NCI-H460 (cell line): ENCODE measurements around the gene DCDC1. TPM values are rescaled to one million over a fixed set of nuclear protein-coding genes. Genes with fewer than 3 reads are reported as not detected.
A peak's percentile ranks its signal among the peaks of the same experiment; 100 is the strongest.

Experiments
- DNase-seq: peaks from one replicate; pipeline ENCODE4 v3.0.0-alpha.2; 2016; ENCODE audit warnings: low read depth; ENCODE audit errors: extremely low read depth
- polyA plus RNA-seq: library from polyadenylated mRNA; depleted of rRNA; stranded (reverse); fragments of >200 nt; gene quantifications from 2 replicates; pipeline ENCODE4 v1.2.3, GENCODE V29; 2014; cell fraction: nucleus; rRNA removed
- total RNA-seq: library from RNA; depleted of rRNA; stranded (reverse); fragments of >200 nt; shearing (Covaris generic); gene quantifications from 2 replicates; pipeline ENCODE4 v1.2.3, GENCODE V29; 2014; rRNA removed

The DCDC1 gene, protein sequence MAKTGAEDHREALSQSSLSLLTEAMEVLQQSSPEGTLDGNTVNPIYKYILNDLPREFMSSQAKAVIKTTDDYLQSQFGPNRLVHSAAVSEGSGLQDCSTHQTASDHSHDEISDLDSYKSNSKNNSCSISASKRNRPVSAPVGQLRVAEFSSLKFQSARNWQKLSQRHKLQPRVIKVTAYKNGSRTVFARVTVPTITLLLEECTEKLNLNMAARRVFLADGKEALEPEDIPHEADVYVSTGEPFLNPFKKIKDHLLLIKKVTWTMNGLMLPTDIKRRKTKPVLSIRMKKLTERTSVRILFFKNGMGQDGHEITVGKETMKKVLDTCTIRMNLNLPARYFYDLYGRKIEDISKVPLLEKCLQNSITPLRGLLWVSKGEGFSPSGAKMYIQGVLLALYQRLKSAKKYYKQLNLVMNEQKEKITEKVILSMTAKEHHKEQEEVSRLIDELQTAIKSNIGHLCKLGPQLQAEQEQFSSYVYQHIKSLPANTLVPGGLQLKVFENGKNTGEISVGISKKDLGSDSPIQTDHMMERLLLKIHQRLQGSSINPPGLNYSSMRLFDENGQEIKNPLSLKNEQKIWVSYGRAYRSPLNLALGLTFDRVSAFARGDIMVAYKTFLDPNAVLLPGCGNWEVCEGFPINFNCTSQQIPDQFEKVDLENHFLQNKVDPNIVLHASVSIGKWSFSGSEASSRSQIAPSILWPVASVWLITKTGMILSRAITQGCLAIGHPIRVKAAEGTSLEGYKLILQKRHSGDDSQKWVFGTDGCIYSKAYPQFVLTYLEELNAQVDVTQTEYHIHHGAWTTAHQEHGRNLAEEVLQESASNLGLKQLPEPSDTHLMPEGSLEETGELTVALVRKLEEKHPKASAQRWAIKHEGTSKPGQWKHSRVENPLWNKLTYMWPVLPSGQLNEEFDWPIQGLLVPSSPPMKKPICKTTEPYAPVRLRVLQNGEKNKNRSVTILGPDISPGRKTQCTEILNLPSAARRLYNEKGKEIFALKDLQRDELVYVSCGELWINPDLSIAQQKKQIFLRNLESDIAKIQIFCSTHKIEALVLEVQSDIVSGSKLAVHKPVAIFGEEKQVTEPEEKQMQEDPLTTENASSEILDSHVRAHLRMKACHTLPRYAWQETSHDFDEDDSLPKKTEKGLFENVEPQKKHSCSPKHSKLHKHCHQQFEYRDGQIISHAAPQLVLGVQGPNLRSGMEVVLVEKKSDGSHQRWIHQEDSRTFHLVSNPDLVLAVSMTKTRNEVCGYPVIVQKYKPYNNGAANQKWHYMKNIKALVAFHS (N-terminal part only)
- total RNA-seq, result 0.05 TPM in 1 of 2 replicates, not detected in the other
- polyA plus RNA-seq, result not detected in 2 replicates

DNA sequence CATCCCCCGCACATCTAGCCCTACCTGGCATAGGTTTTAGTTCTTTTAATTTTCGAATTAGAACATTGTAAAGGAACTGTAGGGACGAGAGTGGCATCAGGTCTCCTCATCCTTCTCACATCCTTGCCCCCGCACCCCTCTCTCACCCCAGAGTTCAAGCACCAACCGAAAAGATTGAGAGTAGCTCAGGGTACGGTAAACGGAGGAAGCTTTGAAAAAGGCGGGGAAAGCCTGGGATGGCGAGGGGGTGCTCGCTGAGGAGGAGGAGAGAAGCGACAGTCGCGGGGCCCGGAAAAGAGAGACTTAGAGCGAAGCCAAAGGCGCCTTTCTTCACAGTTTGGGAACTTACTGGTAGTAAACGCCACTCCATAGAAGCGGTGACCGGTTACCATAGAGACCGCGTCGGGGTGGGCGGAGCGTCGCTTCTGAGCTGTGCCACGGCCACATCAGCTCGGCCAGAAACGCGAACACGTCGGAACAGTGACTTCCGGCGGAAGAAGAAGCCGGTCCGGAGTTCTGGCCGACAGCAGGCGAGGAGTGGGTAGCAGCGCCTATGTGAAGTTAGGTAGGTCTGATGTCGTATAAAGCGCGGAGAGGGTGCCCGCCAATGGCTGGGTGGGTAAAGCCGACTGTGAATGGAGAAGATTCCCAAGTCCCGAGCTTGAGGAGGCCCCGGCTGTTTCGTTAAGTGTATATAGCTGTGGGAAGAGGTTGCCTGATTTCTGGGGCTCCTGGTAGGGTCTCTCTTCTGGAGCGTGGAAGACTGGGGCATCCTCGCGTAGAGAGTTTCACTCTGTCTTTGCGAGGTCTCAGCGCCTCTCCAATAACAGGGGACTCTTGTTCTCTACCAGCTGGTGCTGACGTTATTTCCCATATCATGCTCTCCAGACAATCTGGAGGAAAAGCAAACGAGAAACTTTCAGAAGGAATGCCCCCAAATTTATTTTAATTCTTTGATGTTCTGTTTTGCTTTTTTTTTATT, at the start of gene DCDC1, which contains the start of gene DNAJC24:
TSS of gene DCDC1 (minus strand) at position 392 of the 982 bp plus-strand sequence. CDS start 41,459 bp downstream, outside the sequence.
TSS of gene DNAJC24 (plus strand) at position 513 of the 982 bp plus-strand sequence. CDS start 889 bp downstream, outside the sequence.
- peak; percentile 83 for DNase-seq

DNA sequence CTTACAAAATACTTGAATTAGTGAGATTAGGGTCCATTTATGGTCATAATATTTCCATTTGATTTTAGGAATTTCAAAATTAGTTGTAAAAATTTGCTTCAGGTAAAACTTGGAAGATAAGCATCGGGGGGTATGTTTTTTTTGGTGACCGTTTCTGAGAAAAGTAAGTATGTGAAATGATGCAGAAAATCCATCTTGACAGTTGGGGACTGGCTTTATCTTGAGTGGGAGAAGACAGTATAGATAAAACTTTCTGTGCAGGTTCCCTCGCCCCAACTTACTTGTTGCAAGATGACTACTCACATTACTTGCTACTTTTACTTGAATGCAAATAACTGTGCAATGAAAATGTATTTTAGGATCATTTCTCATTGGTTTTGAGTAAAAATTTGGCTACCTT, 49.6 kb upstream of the DCDC1 start:
- no peak for DNase-seq

DNA sequence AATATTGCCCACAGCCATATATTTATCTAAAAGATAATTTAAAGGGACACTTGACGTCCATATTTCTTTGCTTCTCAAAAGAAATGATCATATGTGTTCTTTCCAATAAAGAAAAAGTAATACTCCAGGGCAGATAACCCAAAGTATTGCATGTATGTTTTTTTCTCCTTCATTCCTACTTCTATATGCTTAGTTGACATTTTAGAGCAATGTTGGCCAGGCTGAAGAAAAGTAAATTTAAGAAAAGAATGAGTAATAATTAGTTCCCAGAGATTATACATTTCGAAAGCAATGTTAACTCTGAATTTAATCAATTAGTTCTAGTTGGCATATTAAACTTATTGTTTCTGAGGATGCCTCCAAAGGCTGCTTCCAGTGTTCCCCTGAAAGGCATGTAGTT, 48.3 kb upstream of the DCDC1 start:
- DNase-seq, result no peak

DNA sequence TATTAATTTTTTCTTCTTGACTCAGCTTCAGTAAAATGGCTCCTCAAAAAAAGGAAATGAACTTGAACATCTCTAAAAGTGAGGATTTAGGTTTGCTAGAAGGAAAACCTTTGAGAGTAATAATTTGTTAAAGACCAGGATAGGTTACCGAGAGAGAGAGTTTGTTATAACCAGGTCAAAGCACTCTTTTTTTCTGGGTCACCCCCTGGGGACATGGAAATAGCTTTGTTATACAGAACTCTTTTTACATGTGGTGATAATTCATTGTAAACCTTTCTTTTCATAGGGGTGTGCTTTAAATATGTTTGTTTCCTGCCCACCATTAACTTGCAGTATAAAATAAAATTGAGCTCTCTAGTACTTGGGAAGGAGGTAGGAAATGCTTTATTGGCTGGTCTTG, 47.8 kb upstream of the DCDC1 start:
- no peak for DNase-seq

DNA sequence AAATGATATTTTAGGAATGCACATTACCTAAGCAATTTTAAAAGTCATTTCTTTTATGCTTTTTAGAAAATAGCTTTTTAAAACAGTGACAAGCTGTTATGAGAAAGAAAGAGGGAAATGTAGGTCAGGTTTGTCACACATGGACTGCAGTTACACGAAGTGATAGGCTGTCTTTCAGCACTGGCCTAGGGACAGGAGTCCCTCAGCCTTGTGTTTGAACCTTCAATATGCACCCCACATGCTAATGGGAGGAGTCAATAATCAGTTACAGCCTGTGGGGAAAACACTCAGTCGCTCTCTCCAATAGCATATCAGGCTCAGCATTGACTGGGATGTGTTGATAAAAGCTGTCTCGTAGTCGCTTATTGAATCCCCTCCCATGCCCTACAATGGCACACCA, 45.9 kb upstream of the DCDC1 start:
- no peak for DNase-seq

DNA sequence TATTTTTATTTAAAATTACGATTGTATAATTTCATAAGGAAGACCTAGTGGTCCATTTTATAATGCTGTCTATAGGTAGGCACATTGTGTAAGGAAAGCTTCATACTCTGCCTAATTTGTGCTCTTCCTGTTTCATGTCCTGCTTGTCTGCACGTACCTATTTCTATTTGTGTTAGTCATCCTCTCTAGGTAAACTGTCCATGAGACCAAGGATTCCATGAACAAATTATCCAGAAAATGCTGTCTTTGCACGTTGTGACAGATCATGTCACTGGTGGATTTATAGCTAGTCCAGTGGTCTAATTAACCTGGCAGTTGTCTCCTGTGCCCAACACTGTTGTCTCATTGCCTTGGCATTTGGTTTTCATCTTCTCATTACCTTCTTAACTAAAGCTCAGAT, 44.8 kb upstream of the DCDC1 start:
- no peak for DNase-seq

DNA sequence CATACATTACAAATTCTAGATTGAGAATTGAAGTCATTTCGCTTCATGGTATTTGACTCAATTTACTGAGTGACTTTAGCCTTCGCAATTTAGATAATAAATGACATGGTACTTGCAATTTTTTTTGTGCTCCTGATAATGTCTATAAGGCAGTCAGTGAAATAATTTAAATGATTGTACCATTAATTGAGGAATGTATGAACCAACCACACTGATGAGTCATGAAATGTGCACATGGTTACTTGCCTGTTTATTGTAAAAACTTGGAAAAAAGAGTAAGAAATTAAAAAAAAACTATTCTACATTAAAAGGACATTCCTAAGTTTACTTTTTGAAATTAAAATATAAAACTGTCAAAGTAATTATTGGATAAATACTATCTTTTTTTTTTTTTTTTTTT, 43.4 kb upstream of the DCDC1 start:
- no peak for DNase-seq

DNA sequence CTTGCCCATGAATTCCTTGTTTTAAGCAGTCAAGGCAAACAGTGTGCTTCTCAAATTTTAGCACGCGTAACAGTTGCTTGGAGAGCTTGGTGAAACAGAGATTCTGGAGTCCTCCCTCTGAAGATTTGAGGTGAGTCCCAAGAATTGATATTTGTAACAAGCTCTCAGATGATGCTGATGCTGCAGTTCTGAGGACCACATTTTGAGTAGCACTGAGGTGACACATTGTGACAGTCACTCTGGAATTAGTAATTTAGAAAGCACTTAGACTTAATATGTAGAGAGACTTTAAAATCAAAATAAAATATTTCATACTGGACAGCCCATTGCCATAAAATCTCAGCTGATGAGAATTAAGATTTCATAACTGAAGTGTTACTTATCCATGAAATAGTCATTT, 38.7 kb upstream of the DCDC1 start:
- DNase-seq, result no peak

DNA sequence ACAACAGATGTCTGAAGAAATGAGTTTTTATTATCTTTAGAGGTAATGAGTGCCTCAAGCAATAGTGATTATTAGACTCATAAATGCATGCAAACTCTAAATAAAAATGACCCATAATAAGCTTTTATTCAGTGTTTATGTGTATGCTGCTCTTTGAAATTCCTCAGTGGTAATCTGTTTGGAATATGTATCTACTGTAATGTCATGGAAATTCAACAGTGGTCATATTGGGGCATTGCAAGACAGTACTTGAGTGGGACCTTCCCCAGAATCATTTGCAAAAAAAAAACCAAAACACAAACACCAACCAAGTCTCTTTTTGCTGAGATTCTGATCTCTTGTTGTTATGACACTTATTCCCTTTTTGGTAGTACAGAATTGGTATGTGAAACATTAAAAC, 35.1 kb upstream of the DCDC1 start:
- DNase-seq, result no peak

DNA sequence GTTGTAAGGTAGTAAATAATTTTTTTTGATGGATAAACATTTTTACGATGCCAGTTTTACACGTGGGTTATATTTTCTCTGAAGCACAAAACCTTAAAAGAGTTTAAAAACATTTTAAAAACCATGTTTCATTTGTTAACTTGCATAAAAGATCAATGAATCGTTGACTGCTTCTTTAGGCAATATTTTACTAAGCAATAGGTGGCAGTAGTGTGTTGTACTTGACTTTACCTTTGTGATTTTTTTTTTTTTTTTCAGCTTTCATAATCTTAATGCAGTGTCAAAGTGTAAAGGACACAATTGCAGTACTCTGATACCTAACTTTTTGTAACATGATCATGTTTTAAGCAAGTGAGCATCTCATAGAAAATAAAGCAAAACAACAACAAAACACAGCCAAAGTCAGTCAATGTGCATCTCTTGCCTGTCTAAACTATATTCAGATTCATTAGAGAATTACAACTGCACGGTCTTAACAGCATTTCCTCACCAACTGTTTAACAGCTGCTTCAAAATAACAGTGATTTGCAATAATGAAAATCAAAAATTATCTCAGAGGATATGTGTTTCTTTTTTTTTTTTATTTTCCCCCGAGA, 27.8 kb upstream of the DCDC1 start:
- peak; percentile 13 for DNase-seq

DNA sequence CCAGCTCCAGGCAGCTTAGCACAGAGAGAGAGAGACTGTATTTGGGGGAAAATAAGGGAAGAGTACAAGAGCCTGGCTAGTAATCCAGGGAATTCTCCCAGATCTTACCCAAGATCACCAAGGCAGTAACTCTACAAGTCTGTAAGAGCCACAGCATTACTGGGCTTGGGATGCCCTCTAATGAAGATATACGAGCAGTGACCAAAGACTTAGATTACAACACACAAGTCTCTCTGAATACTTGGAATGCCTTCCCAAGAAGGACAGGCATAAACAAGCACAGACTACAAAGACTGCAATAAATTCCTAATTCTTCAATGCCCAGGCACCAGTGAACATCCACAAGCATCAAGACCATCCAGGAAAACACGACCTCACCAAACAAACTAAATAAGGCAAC, 17.8 kb upstream of the DCDC1 start:
- no peak for DNase-seq

DNA sequence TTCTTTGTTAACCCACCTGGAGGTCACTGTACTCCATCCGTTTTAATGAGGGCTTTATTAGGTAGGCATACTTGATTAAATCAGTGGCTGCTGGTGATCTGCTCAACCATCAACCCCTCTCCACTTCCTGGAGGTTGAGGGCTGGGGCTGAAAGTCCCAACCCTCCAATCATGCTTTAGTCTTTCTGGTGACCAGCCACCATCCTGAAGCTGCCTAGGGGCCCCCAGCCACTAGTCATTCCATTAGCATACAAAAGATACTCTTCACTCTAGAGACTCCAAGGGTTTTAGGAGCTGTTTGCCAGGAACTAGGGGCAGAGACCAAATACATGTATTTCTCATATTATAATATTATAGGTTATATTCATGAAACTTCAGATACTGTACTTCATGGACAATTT, 13.6 kb upstream of the DCDC1 start:
- no peak for DNase-seq

DNA sequence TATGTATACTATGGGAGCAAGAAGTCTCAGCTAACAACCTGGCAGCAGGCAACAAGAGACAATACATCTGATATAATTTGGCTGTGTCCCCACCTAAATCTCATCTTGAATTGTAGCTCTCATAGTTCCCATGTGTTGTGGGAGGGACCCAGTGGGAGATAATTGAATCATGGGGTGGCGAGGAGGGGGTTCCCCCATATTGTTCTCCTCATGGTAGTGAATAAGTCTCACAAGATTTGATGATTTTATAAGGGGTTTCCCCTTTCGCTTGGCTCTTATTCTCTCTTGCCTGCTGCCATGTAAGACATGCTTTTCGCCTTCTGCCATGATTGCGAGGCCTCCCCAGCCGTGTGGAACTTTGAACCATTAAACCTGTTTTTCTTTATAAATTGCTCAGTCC, 6.3 kb upstream of the DCDC1 start:
- no peak for DNase-seq

DNA sequence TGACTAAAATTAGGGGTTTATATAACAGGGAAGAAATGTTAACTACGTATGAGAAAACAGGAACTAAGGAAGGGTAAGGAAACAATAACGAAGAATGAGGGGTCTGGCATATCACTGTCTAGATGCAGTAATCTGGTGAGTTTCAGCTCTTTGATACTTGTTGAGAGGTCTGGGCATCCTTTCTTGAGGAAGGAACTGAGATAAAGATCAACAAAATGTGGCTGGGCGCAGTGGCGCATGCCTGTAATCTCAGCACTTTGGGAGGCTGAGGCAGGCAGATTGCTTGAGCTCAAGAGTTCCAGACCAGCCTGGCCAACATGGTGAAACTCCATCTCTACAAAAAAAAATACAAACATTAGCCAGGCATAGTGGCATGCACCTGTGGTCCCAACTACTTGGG, 2.7 kb downstream of the DCDC1 start:
- no peak for DNase-seq

DNA sequence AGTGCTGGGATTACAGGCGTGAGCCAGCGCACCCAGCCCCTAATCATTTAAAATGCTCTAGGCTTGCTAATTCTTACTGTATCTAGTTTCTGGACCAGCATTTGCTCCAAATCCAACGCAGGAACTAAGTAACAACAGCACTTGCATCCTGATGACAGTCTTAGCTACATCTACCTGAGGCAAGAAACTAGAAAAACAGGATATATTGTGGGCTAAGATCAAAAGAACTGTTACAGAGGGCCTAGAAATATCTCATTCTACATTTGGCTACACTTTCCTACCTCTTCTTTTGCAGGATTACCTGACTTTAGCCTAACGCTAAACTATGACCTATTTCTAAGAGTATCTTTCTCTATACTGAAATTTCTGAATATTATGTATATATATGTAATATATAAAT, 7.8 kb downstream of the DCDC1 start:
- DNase-seq, result no peak

DNA sequence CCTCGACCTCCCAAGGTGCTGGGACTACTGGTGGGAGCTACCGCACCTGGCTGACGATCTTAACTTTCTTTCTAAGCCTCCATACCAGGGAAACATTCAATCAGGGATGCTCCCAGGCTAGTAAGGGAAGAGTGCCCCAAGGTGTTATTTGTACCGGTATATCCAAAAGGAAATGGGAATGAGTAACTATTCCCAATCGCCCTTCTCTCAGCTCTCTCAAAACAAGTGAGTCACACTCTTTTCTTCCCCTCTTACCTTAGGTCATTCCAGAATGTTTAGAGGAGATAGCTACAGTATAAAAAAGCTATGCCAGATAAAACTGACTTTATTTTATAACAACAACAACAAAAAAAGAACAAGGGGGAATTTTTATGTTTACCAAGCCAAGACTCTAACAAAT, 13.7 kb downstream of the DCDC1 start:
- no peak for DNase-seq

DNA sequence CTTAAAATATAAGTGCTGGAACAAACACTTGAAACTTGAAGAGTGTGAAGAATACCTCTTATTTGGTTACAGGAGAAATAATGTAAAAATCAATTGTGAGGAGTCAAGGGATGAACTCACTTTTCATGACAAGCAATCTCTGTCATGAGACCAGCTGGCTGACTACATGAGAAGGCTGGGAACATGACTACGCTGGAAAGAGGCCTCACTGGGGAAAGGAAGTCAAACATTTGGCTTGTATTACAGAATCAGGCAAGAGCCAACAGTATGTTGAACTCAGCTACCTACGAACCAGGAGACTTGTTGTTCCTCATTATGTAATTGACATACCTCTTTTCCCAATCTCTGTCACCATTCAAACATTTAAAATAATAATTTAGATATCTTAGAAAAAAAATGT, 14.4 kb downstream of the DCDC1 start:
- no peak for DNase-seq

DNA sequence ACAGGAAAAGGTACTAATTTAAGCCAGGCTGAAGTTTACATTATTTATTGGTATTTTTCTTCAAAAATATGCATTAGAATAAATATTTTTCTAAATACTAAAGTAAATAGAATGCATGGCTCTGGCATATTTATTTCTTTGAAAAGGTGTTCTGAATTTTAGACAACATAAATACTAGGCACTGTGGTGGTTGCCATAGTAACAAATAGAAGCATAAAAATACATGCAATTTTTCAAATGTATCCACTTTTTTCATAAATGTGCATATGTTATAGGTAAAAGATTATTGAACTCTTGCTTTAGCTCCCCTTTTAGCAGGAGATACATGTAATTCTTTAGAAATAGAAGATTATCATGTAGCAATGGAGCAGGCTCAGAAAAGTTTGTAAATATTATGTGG, 18.4 kb downstream of the DCDC1 start:
- DNase-seq, result no peak

DNA sequence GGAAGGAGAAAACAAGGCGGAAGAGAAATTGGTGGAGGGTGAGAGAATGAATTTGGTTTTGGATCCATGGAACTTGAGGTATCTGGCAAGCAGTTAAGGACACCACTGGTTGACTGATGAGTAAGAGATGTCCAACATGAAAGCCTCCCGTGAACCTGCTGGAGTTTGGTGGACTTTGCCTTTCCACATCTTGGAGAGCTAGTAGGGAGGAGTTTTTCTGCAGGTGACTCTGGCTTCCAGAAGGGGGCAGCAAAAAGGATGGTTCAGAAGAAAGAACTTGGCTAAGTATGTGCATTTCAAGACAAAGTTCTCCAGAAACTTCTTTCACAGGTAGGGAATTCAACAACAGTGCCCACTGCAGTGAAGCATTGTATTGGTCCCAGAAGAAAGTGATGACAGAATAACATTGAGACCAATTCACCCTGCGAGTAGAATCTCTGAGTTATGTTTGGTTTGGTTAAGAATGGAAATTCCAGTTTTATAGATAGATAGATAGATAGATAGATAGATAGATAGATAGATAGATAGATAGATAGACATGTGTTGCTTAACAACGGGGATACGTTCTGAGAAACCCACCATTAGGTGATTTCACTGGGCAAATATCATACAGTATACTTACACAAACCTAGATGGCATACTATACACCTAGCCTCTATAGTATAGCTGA, 28.5 kb downstream of the DCDC1 start:
- DNase-seq, result peak; percentile 6
